Tibial nerve (tissue), 3 donors: ENCODE measurements around the gene NBAS.

ENCODE experiments used
- CTCF ChIP-seq, 5 experiments: fragments of 200-600 bp in 3 of 5; fragments of 450-650 bp in 2 of 5; sonication (generic) in 3 of 5; IDR thresholded peaks; one replicate each; pipeline ENCODE4 v1.5.1; 2016 to 2019; ENCODE audit warnings: antibody characterized with exemption in 5 of 5, mild to moderate bottlenecking in 3 of 5, moderate library complexity in 2 of 5
- POLR2A ChIP-seq, 2 donors: fragments of 450-650 bp; IDR thresholded peaks; one replicate each; pipeline ENCODE4 v1.6.1; 2017; ENCODE audit warnings: antibody characterized with exemption in 2 of 2, mild to moderate bottlenecking in 2 of 2, moderate library complexity in 2 of 2

DNA sequence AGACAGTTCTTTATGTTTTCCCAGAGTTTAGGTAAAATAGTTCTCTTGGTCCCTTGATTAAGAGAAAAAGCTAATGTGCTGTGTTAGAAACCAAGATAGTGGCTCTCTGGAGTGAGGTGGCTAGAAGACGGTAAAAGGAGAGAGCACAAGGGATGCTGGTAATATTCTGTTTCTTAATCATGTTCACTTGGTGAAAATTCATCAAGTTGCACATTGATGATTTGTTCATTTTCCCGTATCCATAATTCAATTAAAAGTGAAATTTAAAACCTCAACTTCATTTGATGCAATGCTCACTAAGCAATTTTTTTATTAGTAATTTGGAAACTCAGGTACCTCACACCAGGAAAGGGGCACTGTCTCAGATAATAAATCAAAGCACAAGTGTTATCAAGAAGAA is 113.8 kb downstream of the NBAS start:
- TF ChIP-seq CTCF (IDR thresholded peaks at IDR 0.05) (no peak), POLR2A (IDR thresholded peaks at IDR 0.05) (no peak)
